Measurements from ENCODE around the gene ADNP.

GRCh38 chr20:50844430-50845100, 86.7 kb downstream of the ADNP start:
- TF ChIP-seq CTCF (IDR thresholded peaks at IDR 0.05) (no peak), POLR2AphosphoS5 (IDR thresholded peaks at IDR 0.05) (no peak), EP300 (IDR thresholded peaks at IDR 0.05) (no peak)

Measured in sigmoid colon (tissue), 4 donors.